Activated CD4-positive, alpha-beta T cell treated with anti-CD3 and anti-CD28 coated beads, Interleukin-2, amount 50 U/mL, for 16 hours (primary cell): Measurements from ENCODE around the gene MFSD12.
A peak's percentile ranks its signal among the peaks of the same experiment; 100 is the strongest.
"Not testable (repeated sequence)": the region's sequence is repeated elsewhere in the genome, so short reads cannot be mapped to it uniquely, and the experiment has no call there.

Experiments used
- DNase-seq: peaks from one replicate; pipeline ENCODE4 v3.0.0-alpha.2; 2020

Gene MFSD12

DNA sequence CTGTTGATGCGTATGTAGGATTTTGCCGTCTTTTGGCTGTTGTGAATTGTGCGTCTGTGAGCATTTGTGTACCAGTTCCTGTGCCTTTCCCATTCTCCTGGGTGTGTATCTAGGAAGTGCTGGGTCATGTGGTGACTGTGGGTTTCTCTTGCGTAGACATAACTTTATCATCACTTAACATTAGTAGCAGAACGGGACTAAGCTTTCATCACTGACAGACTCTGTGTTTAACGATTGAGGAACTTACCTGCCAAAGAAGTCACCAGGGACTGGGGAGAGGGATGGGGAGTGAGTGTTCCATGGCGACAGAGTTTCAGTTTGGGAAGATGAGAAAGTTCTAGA lies 36.3 kb downstream of the MFSD12 start:
- DNase-seq = no peak

DNA sequence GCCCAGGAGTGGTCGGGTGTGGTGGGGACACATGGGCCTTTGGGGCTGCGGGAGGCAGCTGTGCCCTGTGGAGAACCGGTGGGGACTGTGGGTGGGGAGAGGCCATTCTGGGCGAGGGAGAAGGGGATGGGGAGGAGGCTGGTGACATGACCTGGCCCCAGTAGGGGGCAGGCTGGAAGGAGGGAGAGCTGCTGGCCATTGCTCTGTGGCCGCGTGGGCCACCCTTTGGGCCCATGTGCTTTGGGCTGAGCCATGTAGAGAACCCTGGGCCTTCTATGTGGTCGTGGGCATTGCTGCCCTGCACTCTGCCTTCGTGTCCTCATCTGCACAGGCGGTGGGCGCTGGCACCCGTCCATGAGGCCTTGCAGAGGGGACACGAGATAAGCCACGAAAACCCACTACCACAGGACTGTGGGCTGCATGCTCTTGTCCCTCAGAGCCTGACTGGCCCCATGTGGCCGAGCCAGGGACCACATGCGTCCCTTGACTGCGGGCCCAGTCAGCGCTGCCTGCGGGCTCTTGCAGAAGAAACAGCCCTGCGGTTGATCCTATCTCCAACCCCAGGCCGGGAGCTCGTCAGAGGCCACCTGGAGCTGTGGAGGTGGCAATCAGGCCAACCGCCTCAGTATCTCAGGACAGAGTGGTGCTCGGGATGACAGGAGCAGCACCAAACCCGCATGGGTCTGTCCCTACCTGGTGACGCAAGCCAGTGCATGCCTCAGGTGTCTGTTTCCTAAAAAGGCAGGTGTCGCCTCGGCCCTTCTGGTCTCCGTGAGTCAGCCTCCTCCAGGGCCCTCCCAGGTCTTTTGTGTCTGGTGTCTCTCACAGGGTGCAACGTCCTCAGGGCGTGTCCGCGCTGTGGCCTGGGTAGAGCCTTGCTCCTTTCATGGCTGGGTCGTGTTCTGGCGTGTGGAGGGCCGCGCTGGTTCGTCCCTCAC lies 37.0 kb downstream of the MFSD12 start:
- DNase-seq = no peak

DNA sequence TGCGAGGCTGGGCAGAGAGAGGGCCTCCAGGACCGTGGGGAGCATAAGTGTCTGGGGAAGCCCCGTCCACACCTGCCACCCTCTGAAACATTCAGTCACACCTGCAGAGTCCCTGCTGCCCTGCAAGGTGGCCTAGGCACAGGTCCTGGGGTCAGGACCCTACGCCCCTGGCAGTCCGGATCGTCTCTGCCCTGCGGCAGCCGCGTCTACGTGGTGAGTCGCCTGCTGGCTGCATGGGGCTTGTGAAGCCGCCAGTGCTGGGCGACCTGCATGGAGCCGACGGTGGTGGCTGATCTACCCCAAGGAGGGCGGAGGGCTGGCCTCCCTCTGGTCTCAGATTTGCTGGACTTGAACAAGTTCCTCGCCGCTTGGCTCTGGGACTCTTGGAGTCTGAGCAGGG lies 38.3 kb downstream of the MFSD12 start:
- no peak for DNase-seq

DNA sequence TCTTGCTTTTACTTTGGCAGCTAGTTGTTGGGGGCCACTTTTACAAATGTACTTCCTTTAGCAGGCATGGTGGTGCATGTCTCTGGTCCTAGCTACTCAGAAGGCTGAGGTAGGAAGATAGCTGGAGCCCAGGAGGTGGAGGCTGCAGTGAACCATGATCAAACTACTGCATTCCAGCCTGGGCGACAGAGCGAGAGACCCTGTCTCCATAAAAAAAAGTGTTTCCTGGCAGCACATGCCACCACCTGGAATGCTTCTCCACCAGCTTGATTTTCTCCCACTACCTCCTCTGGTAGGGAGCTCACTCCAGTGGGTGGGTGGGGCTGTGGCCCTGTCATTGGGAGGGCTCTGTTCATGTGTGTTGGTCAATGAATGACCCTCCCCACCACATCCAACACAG lies 38.7 kb downstream of the MFSD12 start:
- DNase-seq = no peak

DNA sequence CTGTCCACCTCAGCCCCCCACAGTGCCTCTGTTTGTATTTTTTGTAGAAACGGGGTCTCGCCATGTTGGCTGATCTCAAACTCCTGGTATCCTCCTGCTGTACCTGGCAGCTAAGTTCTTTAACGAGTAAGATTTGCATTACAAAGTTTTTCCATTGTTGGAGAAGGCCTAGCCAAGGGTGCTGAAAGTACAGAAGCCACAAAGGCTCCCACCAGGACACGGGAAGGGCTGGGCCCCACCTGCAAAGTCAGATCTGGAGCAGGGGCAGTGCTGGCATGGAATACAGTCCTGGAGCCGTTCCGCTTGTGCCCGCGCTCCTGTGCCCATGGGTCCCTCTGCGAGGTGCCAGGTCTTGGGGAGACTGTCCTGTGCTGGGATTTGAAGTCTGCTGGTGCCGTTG lies 39.1 kb downstream of the MFSD12 start:
- no peak for DNase-seq

DNA sequence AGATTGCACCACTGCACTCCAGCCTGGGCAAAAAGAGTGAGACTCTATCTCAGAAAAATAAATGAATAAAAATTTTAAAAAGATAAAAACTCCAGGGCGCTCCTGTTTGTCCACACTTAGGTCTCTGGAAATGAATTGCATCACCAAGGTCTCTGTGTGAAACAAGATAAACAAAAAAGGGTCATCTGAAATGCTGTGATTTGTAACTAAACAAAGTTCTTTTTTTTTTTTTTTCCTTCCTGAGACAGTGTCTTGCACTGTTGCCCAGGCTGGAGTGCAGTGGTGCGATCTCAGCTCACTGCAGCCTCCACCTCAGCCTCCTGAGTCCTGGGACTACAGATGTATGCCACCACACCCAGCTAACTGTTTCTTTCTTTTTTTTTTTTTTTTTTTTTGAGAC lies 39.7 kb downstream of the MFSD12 start:
- no peak for DNase-seq

DNA sequence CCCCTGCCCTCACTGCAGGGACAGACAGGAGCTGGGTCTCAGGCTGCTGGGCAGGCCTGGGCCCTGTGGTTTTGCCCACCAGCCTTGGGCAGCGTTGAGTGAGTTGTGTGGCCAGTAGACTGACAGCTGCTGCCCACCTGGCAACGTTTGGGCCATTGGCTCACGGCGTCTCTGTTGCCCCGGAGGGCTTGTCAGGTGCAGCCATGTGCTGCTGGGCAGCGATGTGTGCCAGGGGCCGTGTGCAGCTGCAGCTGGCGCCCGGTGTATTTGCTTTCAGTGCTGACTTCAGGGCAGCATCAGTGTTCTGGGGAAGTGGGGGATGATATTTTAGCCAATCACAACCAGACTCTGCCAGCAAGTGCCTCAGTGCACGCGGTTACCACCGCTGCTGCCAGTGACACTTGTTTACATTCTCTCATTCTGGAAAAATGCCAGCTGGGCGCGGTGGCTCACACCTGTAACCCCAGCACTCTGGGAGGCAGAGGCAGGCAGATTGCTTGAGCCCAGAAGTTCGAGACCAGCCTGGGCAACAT lies 40.6 kb downstream of the MFSD12 start:
- no peak for DNase-seq

DNA sequence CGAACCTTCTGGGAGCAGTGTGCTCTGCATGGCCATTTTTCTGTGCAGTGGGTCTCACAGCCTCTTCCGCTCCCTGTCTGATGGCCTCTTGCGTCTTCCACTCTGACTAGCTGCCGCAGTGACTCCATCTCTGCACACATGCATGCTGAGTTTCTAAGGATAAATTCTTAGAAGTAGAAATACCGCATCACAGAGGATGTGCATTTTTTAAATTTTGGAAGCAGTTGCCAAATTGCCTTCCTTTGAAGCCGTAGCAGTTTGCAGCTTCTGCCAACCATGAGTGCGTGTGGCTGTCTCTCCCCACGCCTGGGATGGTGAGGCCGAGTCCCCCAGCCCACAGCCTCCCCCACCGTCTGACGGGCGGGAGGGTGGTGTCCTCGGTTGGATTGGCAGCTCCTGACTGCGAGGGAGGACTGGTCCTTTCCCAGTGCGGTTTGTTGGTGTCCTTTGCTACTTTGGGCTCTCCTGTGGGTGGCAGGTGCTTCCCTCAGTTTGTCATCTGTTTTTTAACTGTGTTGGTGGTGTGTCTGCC lies 41.4 kb downstream of the MFSD12 start:
- DNase-seq = no peak

DNA sequence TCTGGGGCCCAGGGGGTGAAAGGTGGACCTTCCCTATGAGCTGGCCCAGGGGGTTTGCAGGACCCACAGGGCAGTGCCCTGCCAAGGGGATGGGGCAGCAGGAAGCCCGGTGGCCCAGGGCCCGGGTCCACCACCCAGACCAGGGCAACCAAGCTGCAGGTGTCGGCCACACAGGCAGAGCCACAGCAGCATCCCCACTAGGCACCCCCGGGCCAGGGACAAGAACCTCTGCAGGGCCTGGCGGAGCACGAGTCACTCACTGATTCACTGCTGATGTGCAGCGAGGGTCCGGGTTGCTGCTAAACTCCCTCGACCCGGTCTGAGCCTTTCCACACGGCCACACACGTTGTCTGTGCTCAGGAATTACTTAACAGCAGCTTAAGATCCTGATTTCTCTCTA lies 42.5 kb downstream of the MFSD12 start:
- DNase-seq = no peak

DNA sequence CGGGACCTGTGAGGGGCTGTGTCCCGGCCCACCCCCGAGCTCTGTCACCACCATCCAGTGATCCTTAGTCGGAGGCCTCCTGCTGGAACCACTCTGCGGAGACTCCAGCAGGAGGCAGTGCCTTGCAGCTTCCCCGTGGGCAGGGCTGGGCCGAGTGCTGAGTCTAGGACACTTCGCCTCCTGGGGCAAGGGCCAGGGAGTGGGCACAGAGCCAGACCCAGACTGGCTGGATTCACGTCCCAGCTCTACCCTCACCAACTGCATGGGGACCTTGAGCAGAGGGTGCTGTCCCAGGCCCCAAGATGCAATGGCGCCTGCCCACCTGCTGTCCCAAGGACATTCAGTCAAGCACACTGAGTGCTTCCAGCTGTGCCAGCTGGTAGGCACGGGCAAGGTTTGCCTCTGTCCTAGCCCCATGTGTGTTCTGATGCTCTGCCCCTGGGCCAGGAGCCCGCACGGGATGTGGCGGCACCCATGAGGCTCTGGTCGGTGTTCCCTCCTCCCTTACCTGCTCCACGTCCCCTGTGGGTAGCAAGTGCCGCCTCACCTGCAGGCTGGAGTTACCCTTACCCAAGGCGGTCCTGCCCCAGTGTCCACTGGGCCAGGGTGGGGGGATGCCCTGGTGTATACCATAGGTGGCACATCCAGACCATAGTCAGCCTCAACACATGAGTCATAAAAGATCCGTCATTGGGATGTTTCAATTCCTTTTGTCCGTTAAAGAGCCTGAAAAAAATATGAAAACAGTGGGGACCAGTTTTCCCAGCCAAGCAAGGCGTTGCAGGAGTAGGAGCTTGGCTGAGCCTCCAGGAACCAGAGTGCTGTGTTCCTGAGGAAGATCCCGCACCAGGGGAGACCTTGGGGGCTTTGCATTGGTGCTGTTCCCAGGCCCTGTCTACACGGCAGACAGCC lies 43.9 kb downstream of the MFSD12 start:
- DNase-seq = no peak

DNA sequence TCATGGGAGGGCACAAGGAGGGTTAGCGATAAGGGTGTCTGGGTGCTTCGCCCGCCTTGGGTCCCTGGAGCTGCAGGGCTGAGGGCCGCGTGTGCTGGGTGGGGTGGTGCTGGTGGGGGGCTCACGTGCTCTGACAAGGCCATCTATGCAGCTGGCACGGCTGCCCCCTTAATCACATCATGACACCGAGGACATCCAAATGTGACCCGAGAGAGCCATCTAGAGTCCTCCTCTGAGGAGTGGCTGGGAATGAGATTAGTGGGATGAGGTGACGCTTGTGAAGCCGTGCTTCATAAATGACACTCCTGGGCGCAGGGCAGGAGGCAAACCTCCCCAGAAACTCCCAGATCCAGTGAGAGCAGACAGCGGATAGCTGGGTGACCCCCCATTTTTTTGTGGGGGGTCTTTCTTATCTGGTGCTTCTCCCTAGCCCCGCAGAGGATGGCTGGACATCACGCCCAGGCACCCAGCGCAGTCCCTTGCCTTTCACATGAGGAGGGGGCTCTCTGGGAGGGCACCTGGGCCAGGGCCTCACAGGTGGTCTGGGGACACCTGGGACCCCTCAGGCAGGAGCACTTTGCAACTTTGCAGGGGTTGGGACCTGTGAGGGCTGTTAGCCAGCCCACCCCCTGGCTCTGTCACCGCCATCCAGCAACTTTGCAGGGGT lies 44.7 kb downstream of the MFSD12 start:
- DNase-seq = no peak

DNA sequence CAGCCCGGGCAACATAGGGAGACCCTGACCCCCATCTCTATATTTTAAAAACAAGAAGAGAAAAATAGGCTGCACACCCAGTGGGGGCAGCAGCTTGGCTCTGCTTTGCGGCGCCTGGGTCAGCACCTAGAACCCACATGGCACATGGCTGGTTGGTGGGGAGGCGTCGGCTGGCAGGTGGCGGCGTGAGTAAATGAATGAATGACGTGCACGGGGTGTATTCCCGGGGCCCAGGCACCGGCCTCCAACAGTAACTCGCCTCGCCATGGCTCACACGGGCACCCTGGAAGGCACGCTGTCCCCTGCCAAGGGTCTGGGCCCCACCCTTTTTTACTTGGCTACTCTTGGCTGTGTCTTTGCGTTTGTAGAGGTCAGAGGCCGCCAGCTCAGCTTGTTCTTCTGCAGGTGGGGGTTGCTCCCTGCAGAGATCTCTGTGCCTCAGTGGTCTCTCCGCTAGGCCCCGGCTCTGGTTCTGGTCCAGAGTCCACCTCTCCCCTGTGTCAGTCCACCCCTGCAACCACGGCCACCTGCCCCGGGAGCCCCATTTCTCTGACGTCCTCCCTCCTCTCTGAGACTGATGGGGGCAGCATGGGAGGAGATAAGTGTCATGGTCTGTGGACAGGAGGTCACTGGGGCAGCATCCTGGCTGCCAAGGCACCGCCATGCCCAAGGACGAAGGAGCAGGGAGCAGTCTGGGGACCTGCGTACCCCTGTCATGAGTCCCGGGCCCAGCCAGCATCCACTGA lies 45.7 kb downstream of the MFSD12 start:
- no peak for DNase-seq

DNA sequence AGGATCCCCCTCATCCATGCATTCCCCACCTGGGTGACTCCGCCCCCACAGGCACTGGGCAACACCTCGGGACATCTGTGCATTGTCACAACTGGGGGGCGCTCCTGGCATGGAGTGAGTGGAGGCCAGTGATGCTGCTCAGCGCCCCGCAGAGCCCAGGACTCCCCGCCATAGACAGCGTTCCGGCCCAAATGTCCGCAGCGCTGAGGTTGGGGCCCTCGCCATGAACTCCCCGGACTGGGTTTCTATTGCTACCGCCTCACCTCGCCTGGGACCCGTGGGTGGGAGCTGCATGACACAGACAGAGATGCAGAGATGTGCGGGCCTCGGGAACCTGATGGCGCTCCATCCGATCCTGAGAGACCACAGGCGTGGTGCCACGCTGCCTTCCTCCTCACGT lies 46.7 kb downstream of the MFSD12 start:
- DNase-seq = no peak

DNA sequence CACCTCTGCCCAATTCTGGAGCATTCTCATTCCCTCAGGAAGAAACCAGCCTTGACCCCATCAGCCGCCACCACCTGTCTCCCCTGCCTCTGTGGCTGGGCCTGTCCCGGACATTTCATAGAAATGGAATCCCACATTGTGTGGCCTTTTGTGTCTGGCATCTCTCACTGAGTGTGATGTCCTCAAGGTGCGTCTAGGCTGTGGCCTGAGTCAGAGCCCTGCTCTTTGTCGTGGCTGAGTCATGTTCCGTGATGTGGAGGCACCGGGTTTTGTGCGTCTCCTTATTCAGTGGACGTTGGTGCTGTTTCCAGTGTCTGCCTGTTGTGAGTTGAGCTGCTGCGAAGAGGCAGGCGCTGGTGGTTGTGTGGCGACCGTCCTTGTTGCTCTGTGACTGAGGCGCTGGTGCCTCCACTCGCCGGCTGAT lies 47.8 kb downstream of the MFSD12 start:
- DNase-seq = peak; percentile 17

DNA sequence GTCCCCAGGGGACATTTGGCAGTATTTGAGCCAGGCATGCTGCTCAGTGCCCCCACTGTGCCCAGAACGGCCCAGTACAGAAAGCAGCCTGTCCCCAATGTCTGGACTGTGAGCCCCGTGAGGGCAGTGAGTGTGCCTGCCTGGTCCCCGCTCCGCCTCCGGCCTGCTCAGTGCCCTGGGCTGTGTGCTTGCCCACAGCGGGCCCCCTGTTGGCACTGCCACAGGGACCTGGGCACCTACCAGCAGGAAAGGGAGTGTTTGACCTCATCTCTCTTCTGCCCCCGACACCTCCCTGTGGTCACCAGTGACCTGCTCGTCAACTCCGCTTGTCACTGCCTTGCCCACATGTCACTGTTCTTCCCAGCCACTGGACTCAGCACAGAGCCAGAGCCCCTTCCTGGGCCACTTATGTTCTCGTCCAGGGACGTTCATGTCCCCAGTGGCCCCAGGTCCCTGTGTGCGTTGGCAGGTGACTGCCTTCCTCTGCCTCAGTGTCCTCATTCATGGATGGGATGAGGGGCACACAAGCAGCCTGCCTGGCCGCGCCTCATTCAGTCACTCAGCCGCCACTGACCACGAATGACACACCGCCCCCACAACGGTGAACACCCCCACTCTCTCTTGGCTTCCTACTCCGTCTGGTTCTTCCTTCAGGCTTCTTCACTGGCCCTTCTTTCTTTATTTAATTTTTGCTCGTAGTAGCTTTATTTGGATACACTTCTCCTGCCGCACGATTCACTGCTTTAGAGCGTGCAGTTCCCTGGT lies 48.4 kb downstream of the MFSD12 start:
- DNase-seq = no peak

DNA sequence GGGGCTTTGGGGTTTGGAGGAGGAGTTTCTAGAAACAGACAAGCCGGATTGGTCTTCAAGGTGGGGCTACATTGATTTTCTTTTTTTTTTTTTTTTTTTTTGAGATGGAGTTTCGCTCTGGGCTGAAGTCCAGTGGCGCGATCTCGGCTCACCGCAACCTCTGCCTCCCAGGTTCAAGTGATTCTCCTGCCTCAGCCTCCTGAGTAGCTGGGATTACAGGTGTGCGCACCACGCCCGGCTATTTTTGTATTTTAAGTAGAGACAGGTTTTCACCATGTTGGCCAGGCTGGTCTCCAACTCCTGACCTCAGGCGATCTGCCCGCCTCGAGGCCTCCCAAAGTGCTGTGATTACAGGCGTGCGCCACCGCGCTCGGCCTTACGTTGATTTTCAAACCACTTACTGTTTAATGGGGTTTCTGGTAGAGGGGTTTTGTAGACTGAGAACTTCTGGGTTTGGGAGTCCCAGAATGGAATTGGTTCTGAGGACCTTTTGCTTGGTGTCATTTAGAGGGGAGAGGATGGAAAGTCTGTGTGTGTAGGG lies 49.2 kb downstream of the MFSD12 start:
- not testable (repeated sequence) for DNase-seq

DNA sequence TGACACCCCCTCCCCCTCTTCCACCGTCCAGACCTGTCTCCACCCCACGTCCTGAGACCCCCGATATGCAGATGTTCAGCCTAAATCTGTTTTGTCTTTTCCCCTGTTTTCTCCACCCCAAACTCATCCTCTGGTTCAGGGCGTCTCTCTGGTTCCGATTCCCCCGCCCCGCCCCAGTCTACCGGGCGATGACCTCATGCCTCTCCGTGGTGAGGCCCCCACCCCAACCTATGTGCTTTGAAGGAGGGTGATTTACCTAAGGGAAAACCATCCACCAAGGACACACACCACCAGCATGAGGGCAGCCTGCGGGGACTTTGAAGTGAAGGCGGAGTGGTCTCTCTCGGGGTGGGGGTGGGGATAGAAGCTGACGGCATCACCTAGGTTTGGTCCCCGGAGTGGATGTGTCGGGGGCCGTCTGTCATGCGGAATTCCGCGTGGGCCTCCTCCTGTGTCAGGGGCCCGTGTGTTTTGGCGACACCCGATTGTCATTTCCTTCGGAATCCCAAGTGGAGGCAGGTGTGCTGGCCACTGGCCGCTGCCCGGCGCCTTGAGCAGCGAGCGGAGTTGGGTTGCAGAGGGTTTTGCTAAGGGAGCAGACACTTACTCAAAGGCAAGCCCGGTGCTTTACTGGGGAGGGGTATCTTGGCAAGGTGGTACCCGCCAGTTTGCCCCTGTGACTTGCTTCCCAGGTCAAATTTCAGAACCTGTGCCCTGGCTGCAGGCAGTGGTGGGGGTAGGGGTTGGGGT lies 49.8 kb downstream of the MFSD12 start:
- no peak for DNase-seq

DNA sequence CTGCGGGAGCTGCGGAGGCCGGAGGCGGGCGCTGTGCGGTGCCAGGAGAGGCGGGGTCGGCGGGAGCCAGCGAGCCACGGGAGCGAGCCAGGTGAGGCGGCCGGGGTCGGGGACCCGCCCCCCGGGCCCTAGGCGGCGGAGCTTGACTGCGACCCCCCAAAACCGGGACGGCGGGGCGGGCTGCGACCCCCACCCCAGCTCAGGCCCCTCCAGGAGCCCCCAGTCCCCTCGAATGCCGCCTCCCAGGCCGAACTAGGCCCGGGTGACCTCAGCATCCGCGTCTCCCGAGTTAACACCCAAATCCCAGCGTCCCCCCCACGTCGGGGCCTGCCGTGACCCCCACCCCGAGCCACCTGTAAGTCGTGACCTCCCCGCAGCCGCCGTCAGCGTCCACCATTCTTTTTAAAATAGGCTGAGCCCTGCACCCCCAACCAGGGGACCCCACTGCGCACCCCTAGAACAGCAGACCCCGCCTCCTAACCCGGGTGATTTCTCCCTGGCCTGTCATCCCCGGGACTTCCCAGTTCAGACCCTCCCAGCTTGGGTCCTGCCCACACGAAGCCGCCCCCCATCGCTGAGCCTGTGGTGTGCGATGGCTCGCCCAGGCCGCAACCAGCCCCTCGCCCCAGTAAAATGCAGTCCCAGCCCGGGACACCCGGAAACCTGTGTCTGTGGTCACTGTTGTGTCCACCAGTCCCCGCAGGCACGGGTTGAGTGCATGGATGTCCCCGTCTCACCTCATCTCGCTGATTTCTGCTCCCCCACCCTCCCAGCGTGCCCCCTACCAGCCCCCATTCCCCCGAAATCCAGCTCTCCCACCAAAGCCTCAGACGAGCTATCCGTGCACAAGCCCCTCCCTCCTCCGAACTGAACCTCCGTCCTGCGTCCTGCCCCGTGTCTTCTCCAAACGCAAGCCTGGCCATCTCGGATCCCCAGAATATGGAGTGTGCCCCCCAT lies 50.7 kb downstream of the MFSD12 start:
- DNase-seq = peak; percentile 23
